ENCODE data around the gene ARHGAP32.
"Not testable (repeated sequence)": the region's sequence is repeated elsewhere in the genome, so short reads cannot be mapped to it uniquely, and the experiment has no call there.

ARHGAP32 gene

GRCh38 chr11:129208863-129209262 is 16.7 kb upstream of the ARHGAP32 start:
- no peak for DNase-seq (ENCODE audit: low read depth)
- H3K4me3 ChIP-seq (ENCODE audit: low read depth, low read length), result no peak overlapping the region
- no peak for TF ChIP-seq CTCF (IDR thresholded peaks at IDR 0.05; ENCODE audit: low read depth, low read length, missing control alignments)

GRCh38 chr11:129204150-129204838 is 12.2 kb upstream of the ARHGAP32 start:
- no peak overlapping the region for H3K4me3 ChIP-seq (ENCODE audit: low read depth, low read length)
- DNase-seq (ENCODE audit: low read depth), result no peak
- no peak for TF ChIP-seq CTCF (IDR thresholded peaks at IDR 0.05; ENCODE audit: low read depth, low read length, missing control alignments)

- DNase-seq (ENCODE audit: low read depth), result no peak
- TF ChIP-seq CTCF (IDR thresholded peaks at IDR 0.05; ENCODE audit: low read depth, low read length, missing control alignments), result no peak
- H3K4me3 ChIP-seq (ENCODE audit: low read depth, low read length), result no peak overlapping the region
These were observed 10.5 kb upstream of the ARHGAP32 start for GRCh38 chr11:129202646-129203045.

GRCh38 chr11:129195682-129196081 is 3.6 kb upstream of the ARHGAP32 start:
- DNase-seq (ENCODE audit: low read depth), result no peak
- H3K4me3 ChIP-seq (ENCODE audit: low read depth, low read length), result no peak overlapping the region
- TF ChIP-seq CTCF (IDR thresholded peaks at IDR 0.05; ENCODE audit: low read depth, low read length, missing control alignments), result no peak

- DNase-seq (ENCODE audit: low read depth), result no peak
- H3K4me3 ChIP-seq (ENCODE audit: low read depth, low read length), result no peak overlapping the region
- no peak for TF ChIP-seq CTCF (IDR thresholded peaks at IDR 0.05; ENCODE audit: low read depth, low read length, missing control alignments)
These were observed 476 bp downstream of the ARHGAP32 start for GRCh38 chr11:129191649-129192048.

GRCh38 chr11:129190087-129190486 is 2.0 kb downstream of the ARHGAP32 start:
- H3K4me3 ChIP-seq (ENCODE audit: low read depth, low read length), result no peak overlapping the region
- no peak for TF ChIP-seq CTCF (IDR thresholded peaks at IDR 0.05; ENCODE audit: low read depth, low read length, missing control alignments)
- no peak for DNase-seq (ENCODE audit: low read depth)

- no peak for DNase-seq (ENCODE audit: low read depth)
- H3K4me3 ChIP-seq (ENCODE audit: low read depth, low read length), result no peak overlapping the region
- no peak for TF ChIP-seq CTCF (IDR thresholded peaks at IDR 0.05; ENCODE audit: low read depth, low read length, missing control alignments)
These were observed 2.5 kb downstream of the ARHGAP32 start for GRCh38 chr11:129189646-129190045.

GRCh38 chr11:129185082-129185481 is 7.0 kb downstream of the ARHGAP32 start:
- H3K4me3 ChIP-seq (ENCODE audit: low read depth, low read length); DNase-seq (ENCODE audit: low read depth): not testable (repeated sequence)

Measured in GM12864 (cell line).